H1 (cell line): ENCODE data around the gene RASGEF1B. TPM values are rescaled to one million over a fixed set of nuclear protein-coding genes. Genes with fewer than 3 reads are reported as not detected.

Source experiments
- CTCF ChIA-PET: fragments of 300-600 bp; sonication (Branson Sonifier 250); formaldehyde crosslinking; loops from one replicate; lab custom pipeline; 2021; ENCODE audit not compliant: partially characterized antibody; lab: Charles Lee
- POLR2A ChIA-PET: fragments of 300-600 bp; sonication (Branson Sonifier 250); formaldehyde crosslinking; loops from one replicate; lab custom pipeline; 2021; ENCODE audit warnings: inconsistent platforms; ENCODE audit not compliant: partially characterized antibody; lab: Charles Lee
- DNase-seq, 2 experiments: peaks; one replicate each; pipeline versions ENCODE4 v3.0.0 to v3.0.0-alpha.2; 2010 to 2022; ENCODE audit warnings: low spot score in 2 of 2, low read depth in 1 of 2, mixed read lengths in 1 of 2
- FAIRE-seq: peaks from 2 replicates; lab custom pipeline; 2011; peaks lifted over from hg19 to GRCh38; lab: Jason Lieb, UNC
- H2AFZ ChIP-seq: 2 replicates; pipeline ENCODE4 v1.8.1; 2012; ENCODE audit warnings: low read length, inconsistent platforms
- H2AK5ac ChIP-seq: 2 replicates; pipeline ENCODE4 v1.6.1; 2013; ENCODE audit warnings: low read depth, low read length
- H2BK120ac ChIP-seq: replicated peaks from 2 replicates; pipeline ENCODE3; 2013; ENCODE audit warnings: low read depth, low read length, inconsistent platforms
- H2BK12ac ChIP-seq: 2 replicates; pipeline ENCODE4 v1.6.1; 2013; ENCODE audit warnings: low read depth, low read length
- H2BK15ac ChIP-seq: 2 replicates; pipeline ENCODE4 v1.6.1; 2013; ENCODE audit warnings: low read length
- H2BK20ac ChIP-seq: 2 replicates; pipeline ENCODE4 v1.6.1; 2013; ENCODE audit warnings: low read length
- H2BK5ac ChIP-seq: 2 replicates; pipeline ENCODE4 v1.6.1; 2013; ENCODE audit warnings: low read depth, low read length
- H3K14ac ChIP-seq: 2 replicates; pipeline ENCODE4 v1.6.1; 2013; ENCODE audit warnings: inconsistent platforms; ENCODE audit not compliant: insufficient read length
- H3K18ac ChIP-seq: 2 replicates; pipeline ENCODE4 v1.6.1; 2013; ENCODE audit warnings: low read length; ENCODE audit errors: extremely low read depth
- H3K23ac ChIP-seq: 2 replicates; pipeline ENCODE4 v1.6.1; 2013; ENCODE audit warnings: inconsistent platforms; ENCODE audit not compliant: insufficient read length
- H3K23me2 ChIP-seq: 2 replicates; pipeline ENCODE4 v1.6.1; 2013; ENCODE audit warnings: low read depth, low read length
- H3K27ac ChIP-seq: 2 replicates; pipeline ENCODE4 v1.6.1; 2011; ENCODE audit warnings: low read depth, low read length, inconsistent platforms
- H3K27me3 ChIP-seq, 4 experiments: replicated peaks in 1 of 4; 1 replicate in 1 of 4; 2 replicates in 3 of 4; pipeline versions ENCODE4 v1.6.1 to v1.8.1; 2011 to 2013; ENCODE audit warnings: low read length in 3 of 4, mild to moderate bottlenecking in 3 of 4, inconsistent platforms in 2 of 4, mixed read lengths in 2 of 4, moderate library complexity in 1 of 4; ENCODE audit not compliant: control insufficient read depth in 3 of 4, insufficient read depth in 3 of 4; ENCODE audit errors: extremely low read depth in 1 of 4
- H3K36me3 ChIP-seq, 4 experiments: 2 replicates each; pipeline versions ENCODE4 v1.6.1 to v1.8.1; 2011 to 2013; ENCODE audit warnings: mild to moderate bottlenecking in 4 of 4, low read length in 3 of 4, moderate library complexity in 2 of 4, control low read depth in 1 of 4, inconsistent platforms in 1 of 4; ENCODE audit not compliant: insufficient read depth in 4 of 4, control insufficient read depth in 2 of 4
- H3K4ac ChIP-seq: replicated peaks from 2 replicates; pipeline ENCODE3; 2013; ENCODE audit warnings: low read length, low read depth, mixed read lengths, inconsistent platforms; ENCODE audit not compliant: insufficient read length
- H3K4me1 ChIP-seq, 4 experiments: replicated peaks in 1 of 4; 1 replicate in 1 of 4; 2 replicates in 3 of 4; pipeline versions ENCODE4 v1.6.1 to v1.8.1; 2011 to 2013; ENCODE audit warnings: low read length in 3 of 4, inconsistent platforms in 2 of 4, mixed read lengths in 1 of 4; ENCODE audit not compliant: insufficient read depth in 4 of 4, control insufficient read depth in 3 of 4
- H3K4me2 ChIP-seq, 2 experiments: 2 replicates each; pipeline versions ENCODE4 v1.6.1 to v1.8.1; 2011 to 2013; ENCODE audit warnings: low read depth in 2 of 2, low read length in 2 of 2, control low read depth in 1 of 2, inconsistent platforms in 1 of 2, mild to moderate bottlenecking in 1 of 2; ENCODE audit not compliant: insufficient read depth in 1 of 2
- H3K4me3 ChIP-seq, 4 experiments: fragments of 200-600, 300-600 bp in 1 of 4; sonication (generic), shearing (Covaris generic), sonication (Bioruptor Twin) in 1 of 4; 2 replicates each; pipeline versions ENCODE4 v1.5.1 to v1.8.1; 2011 to 2016; ENCODE audit warnings: low read length in 4 of 4, low read depth in 3 of 4, control low read depth in 2 of 4, inconsistent platforms in 2 of 4, mild to moderate bottlenecking in 2 of 4, mixed read lengths in 1 of 4, moderate library complexity in 1 of 4; ENCODE audit not compliant: insufficient read depth in 2 of 4; ENCODE audit errors: extremely low read depth in 1 of 4
- H3K56ac ChIP-seq: replicated peaks from 2 replicates; pipeline ENCODE3; 2013; ENCODE audit warnings: low read depth, mild to moderate bottlenecking, mixed read lengths, low read length, inconsistent platforms; ENCODE audit not compliant: insufficient read length
- H3K79me1 ChIP-seq: 2 replicates; pipeline ENCODE4 v1.6.1; 2013; ENCODE audit warnings: low read depth, low read length, control low read depth
- H3K79me2 ChIP-seq, 2 experiments: 2 replicates each; pipeline versions ENCODE4 v1.6.1 to v1.8.1; 2012 to 2013; ENCODE audit warnings: low read length in 2 of 2, mild to moderate bottlenecking in 2 of 2, inconsistent platforms in 1 of 2; ENCODE audit not compliant: insufficient read depth in 2 of 2, control insufficient read depth in 1 of 2
- H3K9ac ChIP-seq, 4 experiments: replicated peaks in 1 of 4; 1 replicate in 1 of 4; 2 replicates in 3 of 4; pipeline versions ENCODE4 v1.6.1 to v1.8.1; 2011 to 2013; ENCODE audit warnings: low read depth in 3 of 4, low read length in 3 of 4, control low read depth in 2 of 4, mild to moderate bottlenecking in 2 of 4, moderate library complexity in 2 of 4, inconsistent platforms in 1 of 4; ENCODE audit errors: extremely low read depth in 1 of 4
- H3K9me3 ChIP-seq, 2 experiments: 2 replicates each; pipeline versions ENCODE4 v1.6.1 to v1.8.1; 2012 to 2013; ENCODE audit warnings: mild to moderate bottlenecking in 2 of 2, moderate library complexity in 2 of 2, control low read depth in 1 of 2, inconsistent platforms in 1 of 2, low read depth in 1 of 2, low read length in 1 of 2, mixed read lengths in 1 of 2; ENCODE audit not compliant: insufficient read depth in 2 of 2
- H4K20me1 ChIP-seq, 2 experiments: replicated peaks in 1 of 2; 2 replicates each; pipeline versions ENCODE3 to v1.8.1; 2011 to 2013; ENCODE audit warnings: inconsistent platforms in 2 of 2, low read length in 2 of 2, mild to moderate bottlenecking in 1 of 2; ENCODE audit not compliant: insufficient read depth in 2 of 2, control insufficient read depth in 1 of 2
- H4K5ac ChIP-seq: 2 replicates; pipeline ENCODE4 v1.6.1; 2013; ENCODE audit warnings: low read length, low read depth, mixed read lengths, inconsistent platforms; ENCODE audit not compliant: insufficient read length
- H4K8ac ChIP-seq: 2 replicates; pipeline ENCODE4 v1.8.0; 2013; ENCODE audit warnings: mild to moderate bottlenecking, moderate library complexity, low read length, inconsistent platforms; ENCODE audit not compliant: insufficient read depth; ENCODE audit errors: extremely low read depth
- H4K91ac ChIP-seq: replicated peaks from 2 replicates; pipeline ENCODE3; 2013; ENCODE audit warnings: low read length, mixed read lengths, inconsistent platforms; ENCODE audit not compliant: insufficient read length
- RBBP5 ChIP-seq: IDR thresholded peaks from 2 replicates; pipeline ENCODE4 v1.7.1; 2012; ENCODE audit warnings: low read depth, mild to moderate bottlenecking, inconsistent platforms, low read length, moderate library complexity, borderline replicate concordance
- SP4 ChIP-seq: IDR thresholded peaks from 2 replicates; pipeline ENCODE4 v1.6.1; 2012; ENCODE audit warnings: low read length, inconsistent platforms
- WGBS, 2 experiments: shearing (Covaris generic) in 1 of 2; methylation state at CpG; one replicate each; pipeline versions ENCODE4 v1.1.6 to v1.1.7; 2013 to 2015; ENCODE audit warnings: low lambda C conversion rate in 2 of 2, mixed read lengths in 2 of 2, inconsistent platforms in 1 of 2, low coverage in 1 of 2, missing lambda C conversion rate in 1 of 2; ENCODE audit not compliant: insufficient replicate concordance in 2 of 2, insufficient coverage in 1 of 2, insufficient read length in 1 of 2; ENCODE audit errors: extremely low coverage in 1 of 2, missing lambda C conversion rate in 1 of 2; 5-methylcytosine and 5-hydroxymethylcytosine counted together
- polyA plus RNA-seq, 7 experiments: library from polyadenylated mRNA; depleted of rRNA in 3 of 7; stranded (reverse) in 5 of 7; unstranded in 2 of 7; fragments of >200 nt in 5 of 7; fragments of 200-250 nt in 2 of 7; gene quantifications; 1 replicate in 5 of 7; 2 replicates in 1 of 7; 4 replicates in 1 of 7; pipeline versions ENCODE4 v1.2.1 to v1.2.3, GENCODE V29; 2011 to 2013; ENCODE audit warnings: missing spikeins in 2 of 7, mixed read lengths in 2 of 7
- total RNA-seq: library from RNA; stranded (reverse); fragmentation: NEBNext Ultra II Directional; extraction: Animal tissue kit (Norgen Biotek cat#: 25700); gene quantifications from 2 replicates; pipeline ENCODE4 v1.2.1, GENCODE V29; 2021

The RASGEF1B gene
- total and polyA plus RNA-seq, 2 of the 8 experiments (the other 6 are each of a cell fraction or from before 2014, with no cell fraction given): 1.6 to 4.7 TPM

- POLR2A ChIA-PET: no interaction called here
- H3K23me2 ChIP-seq: no peaks in the 10 kb centered on the region
- TF ChIP-seq SP4 (no peak), RBBP5 (no peak)
- FAIRE-seq (no peak), DNase-seq (no peak)
- H2BK12ac ChIP-seq: no peak overlapping the region
- no peak overlapping the region for H3K27ac ChIP-seq
- no peaks in the 10 kb centered on the region for H3K9me3 ChIP-seq
- no peak overlapping the region for H4K5ac ChIP-seq
- H4K20me1 ChIP-seq: no peaks in the 10 kb centered on the region
- no peak overlapping the region for H3K4ac ChIP-seq
- H3K56ac ChIP-seq: no peak overlapping the region
- no peak overlapping the region for H2AFZ ChIP-seq
- no peaks in the 10 kb centered on the region for H3K4me1 ChIP-seq
- H3K27me3 ChIP-seq: no peaks in the 10 kb centered on the region
- H3K4me2 ChIP-seq: no peak overlapping the region
- H2BK20ac ChIP-seq: no peak overlapping the region
- no peak overlapping the region for H3K9ac ChIP-seq
- H3K79me1 ChIP-seq: no peaks in the 10 kb centered on the region
- H2BK15ac ChIP-seq: no peak overlapping the region
- no peak overlapping the region for H2AK5ac ChIP-seq
- CTCF ChIA-PET: interaction anchor here (0.8 to 1.3 kb wide), 5 partner anchors 12 to 860 kb away, joined by 3 to 7 read pairs (median 3); no protein-coding TSS in a partner anchor
- H2BK120ac ChIP-seq: no peak overlapping the region
- WGBS, 2 experiments: 90% methylated on average over 7 of the region's 7 CpGs; no CpG with 5 or more reads in 1 of the 2 experiments
- H3K18ac ChIP-seq: no peak overlapping the region
- H2BK5ac ChIP-seq: no peak overlapping the region
- no peak overlapping the region for H3K4me3 ChIP-seq
- no peak overlapping the region for H3K23ac ChIP-seq
- no peaks in the 10 kb centered on the region for H3K79me2 ChIP-seq
- H4K8ac ChIP-seq: no peak overlapping the region
- no peak overlapping the region for H3K14ac ChIP-seq
- H3K36me3 ChIP-seq: no peaks in the 10 kb centered on the region
- no peak overlapping the region for H4K91ac ChIP-seq
These were observed 63.4 kb downstream of the RASGEF1B start for GRCh38 chr4:81408341-81408740.
